Measurements from ENCODE around the gene ZNF407. TPM values are rescaled to one million over a fixed set of nuclear protein-coding genes. Genes with fewer than 3 reads are reported as not detected.

The ZNF407 gene
- total and polyA plus RNA-seq, 4 donors: 1.9 to 16.5 (median 6.6) TPM

DNA sequence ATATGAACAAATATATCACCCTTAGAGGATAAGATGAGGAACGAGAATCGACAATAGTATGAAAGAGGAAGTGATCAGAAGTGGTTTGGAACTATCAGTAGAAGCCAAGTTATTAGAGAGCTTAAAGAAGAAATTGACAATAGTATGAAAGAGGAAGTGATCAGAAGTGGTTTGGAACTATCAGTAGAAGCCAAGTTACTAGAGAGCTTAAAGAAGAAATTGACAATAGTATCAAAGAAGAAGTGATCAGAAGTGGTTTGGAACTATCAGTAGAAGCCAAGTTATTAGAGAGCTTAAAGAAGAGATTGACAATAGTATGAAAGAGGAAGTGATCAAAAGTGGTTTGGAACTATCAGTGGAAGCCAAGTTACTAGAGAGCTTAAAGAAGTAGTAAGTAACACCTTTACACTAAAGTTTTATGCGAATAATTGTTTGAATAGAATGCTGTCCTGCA is 175.5 kb downstream of the ZNF407 start:
- H3K27ac ChIP-seq (ENCODE audit: low read depth in 1 of 2, low read length in 2 of 2): no peak overlapping the region
- no peaks in the 10 kb centered on the region for H3K27me3 ChIP-seq (ENCODE audit: control insufficient read depth in 4 of 4, insufficient read depth in 4 of 4, low read length in 3 of 4)
- WGBS: 92% methylated on average over 3 of the region's 3 CpGs
- DNase-seq (ENCODE audit: low spot score): no peak
- no peak overlapping the region for H3K4me3 ChIP-seq (ENCODE audit: low read depth in 1 of 3, low read length in 3 of 3)
- H3K36me3 ChIP-seq (ENCODE audit: control insufficient read depth in 4 of 4, insufficient read depth in 3 of 4, low read depth in 1 of 4, low read length in 3 of 4): no peaks in the 10 kb centered on the region
- H3K9me3 ChIP-seq (ENCODE audit: control insufficient read depth in 4 of 4, low read length in 3 of 4): no peaks in the 10 kb centered on the region
- H3K4me1 ChIP-seq (ENCODE audit: control insufficient read depth in 4 of 4, insufficient read depth in 4 of 4, low read length in 3 of 4): no peaks in the 10 kb centered on the region
- TF ChIP-seq TAF1 (conservative IDR thresholded peaks at IDR 0.05): no peak
- no peak for TF ChIP-seq HNF4A (conservative IDR thresholded peaks at IDR 0.05)
- TF ChIP-seq, protein P1, sequence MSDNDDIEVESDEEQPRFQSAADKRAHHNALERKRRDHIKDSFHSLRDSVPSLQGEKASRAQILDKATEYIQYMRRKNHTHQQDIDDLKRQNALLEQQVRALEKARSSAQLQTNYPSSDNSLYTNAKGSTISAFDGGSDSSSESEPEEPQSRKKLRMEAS (IDR thresholded peaks at IDR 0.05): no peak
- no peak for TF ChIP-seq RAD21 (IDR thresholded peaks at IDR 0.05)
- no peak for TF ChIP-seq GABPA (IDR thresholded peaks at IDR 0.05 in 1 of 2, conservative IDR thresholded peaks at IDR 0.05 in 1 of 2)
- TF ChIP-seq ZBTB33 (IDR thresholded peaks at IDR 0.05): no peak
- TF ChIP-seq EGR1 (IDR thresholded peaks at IDR 0.05; ENCODE audit: low read depth in 2 of 2): no peak
- TF ChIP-seq CTCF (IDR thresholded peaks at IDR 0.05; ENCODE audit: low read depth, low read length, missing input control): no peak
- TF ChIP-seq, protein P2, sequence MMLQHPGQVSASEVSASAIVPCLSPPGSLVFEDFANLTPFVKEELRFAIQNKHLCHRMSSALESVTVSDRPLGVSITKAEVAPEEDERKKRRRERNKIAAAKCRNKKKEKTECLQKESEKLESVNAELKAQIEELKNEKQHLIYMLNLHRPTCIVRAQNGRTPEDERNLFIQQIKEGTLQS (IDR thresholded peaks at IDR 0.05): no peak
- TF ChIP-seq HNF4G (IDR thresholded peaks at IDR 0.05): no peak
- TF ChIP-seq FOXA1 (IDR thresholded peaks at IDR 0.05): no peak
- TF ChIP-seq NR2F2 (IDR thresholded peaks at IDR 0.05): no peak
- TF ChIP-seq, protein P3, sequence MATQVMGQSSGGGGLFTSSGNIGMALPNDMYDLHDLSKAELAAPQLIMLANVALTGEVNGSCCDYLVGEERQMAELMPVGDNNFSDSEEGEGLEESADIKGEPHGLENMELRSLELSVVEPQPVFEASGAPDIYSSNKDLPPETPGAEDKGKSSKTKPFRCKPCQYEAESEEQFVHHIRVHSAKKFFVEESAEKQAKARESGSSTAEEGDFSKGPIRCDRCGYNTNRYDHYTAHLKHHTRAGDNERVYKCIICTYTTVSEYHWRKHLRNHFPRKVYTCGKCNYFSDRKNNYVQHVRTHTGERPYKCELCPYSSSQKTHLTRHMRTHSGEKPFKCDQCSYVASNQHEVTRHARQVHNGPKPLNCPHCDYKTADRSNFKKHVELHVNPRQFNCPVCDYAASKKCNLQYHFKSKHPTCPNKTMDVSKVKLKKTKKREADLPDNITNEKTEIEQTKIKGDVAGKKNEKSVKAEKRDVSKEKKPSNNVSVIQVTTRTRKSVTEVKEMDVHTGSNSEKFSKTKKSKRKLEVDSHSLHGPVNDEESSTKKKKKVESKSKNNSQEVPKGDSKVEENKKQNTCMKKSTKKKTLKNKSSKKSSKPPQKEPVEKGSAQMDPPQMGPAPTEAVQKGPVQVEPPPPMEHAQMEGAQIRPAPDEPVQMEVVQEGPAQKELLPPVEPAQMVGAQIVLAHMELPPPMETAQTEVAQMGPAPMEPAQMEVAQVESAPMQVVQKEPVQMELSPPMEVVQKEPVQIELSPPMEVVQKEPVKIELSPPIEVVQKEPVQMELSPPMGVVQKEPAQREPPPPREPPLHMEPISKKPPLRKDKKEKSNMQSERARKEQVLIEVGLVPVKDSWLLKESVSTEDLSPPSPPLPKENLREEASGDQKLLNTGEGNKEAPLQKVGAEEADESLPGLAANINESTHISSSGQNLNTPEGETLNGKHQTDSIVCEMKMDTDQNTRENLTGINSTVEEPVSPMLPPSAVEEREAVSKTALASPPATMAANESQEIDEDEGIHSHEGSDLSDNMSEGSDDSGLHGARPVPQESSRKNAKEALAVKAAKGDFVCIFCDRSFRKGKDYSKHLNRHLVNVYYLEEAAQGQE (IDR thresholded peaks at IDR 0.05): no peak
- no peak for TF ChIP-seq FOXA2 (IDR thresholded peaks at IDR 0.05)
- no peak for TF ChIP-seq JUND (IDR thresholded peaks at IDR 0.05)
- no peak for TF ChIP-seq SP1 (IDR thresholded peaks at IDR 0.05)
- no peak for TF ChIP-seq YY1 (IDR thresholded peaks at IDR 0.05)
- TF ChIP-seq RXRA (IDR thresholded peaks at IDR 0.05): no peak
- no peak overlapping the region for H3K9ac ChIP-seq (ENCODE audit: low read depth in 1 of 2, low read length in 2 of 2)
